SK-N-SH (cell line): Measurements from ENCODE around the gene CAMK4.

Experiments
- CHD2 ChIP-seq: fragments of 150-350 bp; IDR thresholded peaks from 2 replicates; pipeline ENCODE4 v1.6.1; 2018; ENCODE audit warnings: low read length; ENCODE audit not compliant: partially characterized antibody
- CTCF ChIP-seq: fragments of 200-600 bp; sonication (generic); IDR thresholded peaks from 2 replicates; pipeline ENCODE4 v1.6.1; 2017; ENCODE audit warnings: antibody characterized with exemption, mild to moderate bottlenecking, moderate library complexity
- EP300 ChIP-seq, 2 experiments: IDR thresholded peaks; 2 replicates each; pipeline versions ENCODE4 v1.4.0 to v1.6.1; 2012; ENCODE audit warnings: borderline replicate concordance in 1 of 2, low read depth in 1 of 2, low read length in 1 of 2
- EZH2phosphoT487 ChIP-seq: fragments of 200-600 bp; sonication (generic); IDR thresholded peaks from 2 replicates; pipeline ENCODE4 v1.6.1; 2017; ENCODE audit warnings: low read depth, mixed run types, mild to moderate bottlenecking, antibody characterized with exemption, moderate library complexity, borderline replicate concordance
- FOXM1 ChIP-seq: IDR thresholded peaks from 2 replicates; pipeline ENCODE4 v1.4.0; 2012; ENCODE audit warnings: low read depth, mild to moderate bottlenecking
- GATA2 ChIP-seq: sonication (generic); formaldehyde crosslinking; IDR thresholded peaks from 2 replicates; pipeline ENCODE4 v1.5.0; 2020; ENCODE audit warnings: mild to moderate bottlenecking, missing genetic modification reagents
- JUND ChIP-seq: IDR thresholded peaks from 2 replicates; pipeline ENCODE4 v1.4.0; 2012
- NFIC ChIP-seq: IDR thresholded peaks from 2 replicates; pipeline ENCODE4 v1.4.0; 2012; ENCODE audit warnings: borderline replicate concordance
- POLR2AphosphoS5 ChIP-seq: IDR thresholded peaks from 2 replicates; pipeline ENCODE4 v1.6.1; 2012; ENCODE audit warnings: low read depth, low read length
- SMC3 ChIP-seq: IDR thresholded peaks from 2 replicates; pipeline ENCODE4 v1.6.1; 2012; ENCODE audit warnings: low read depth, low read length, improper control_type of control experiment
- TCF12 ChIP-seq: IDR thresholded peaks from 2 replicates; pipeline ENCODE4 v1.4.0; 2012
- TF ChIP-seq, protein P1 (sequence below): fragments of 150-350 bp; IDR thresholded peaks from 2 replicates; pipeline ENCODE4 v1.6.1; 2017; ENCODE audit warnings: antibody characterized with exemption, low read length, low read depth, borderline replicate concordance
- TF ChIP-seq, protein P2 (sequence below): IDR thresholded peaks from 2 replicates; pipeline ENCODE4 v1.4.0; 2012; ENCODE audit warnings: low read depth

GRCh38 chr5:111261610-111262009, 37.4 kb downstream of the CAMK4 start:
- no peak for TF ChIP-seq CHD2
- TF ChIP-seq, protein P1, sequence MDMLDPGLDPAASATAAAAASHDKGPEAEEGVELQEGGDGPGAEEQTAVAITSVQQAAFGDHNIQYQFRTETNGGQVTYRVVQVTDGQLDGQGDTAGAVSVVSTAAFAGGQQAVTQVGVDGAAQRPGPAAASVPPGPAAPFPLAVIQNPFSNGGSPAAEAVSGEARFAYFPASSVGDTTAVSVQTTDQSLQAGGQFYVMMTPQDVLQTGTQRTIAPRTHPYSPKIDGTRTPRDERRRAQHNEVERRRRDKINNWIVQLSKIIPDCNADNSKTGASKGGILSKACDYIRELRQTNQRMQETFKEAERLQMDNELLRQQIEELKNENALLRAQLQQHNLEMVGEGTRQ: no peak
- no peak for TF ChIP-seq CTCF
- TF ChIP-seq EZH2phosphoT487: no peak
- TF ChIP-seq SMC3: no peak
- no peak for TF ChIP-seq POLR2AphosphoS5
- TF ChIP-seq FOXM1: no peak
- TF ChIP-seq, protein P2, sequence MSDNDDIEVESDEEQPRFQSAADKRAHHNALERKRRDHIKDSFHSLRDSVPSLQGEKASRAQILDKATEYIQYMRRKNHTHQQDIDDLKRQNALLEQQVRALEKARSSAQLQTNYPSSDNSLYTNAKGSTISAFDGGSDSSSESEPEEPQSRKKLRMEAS: no peak
- no peak for TF ChIP-seq TCF12
- no peak for TF ChIP-seq GATA2 (CRISPR knock-in tag)
- TF ChIP-seq NFIC: no peak
- TF ChIP-seq JUND: no peak
- TF ChIP-seq EP300 (IDR thresholded peaks at IDR 0.05; ENCODE audit: borderline replicate concordance in 1 of 2, low read depth in 1 of 2, low read length in 1 of 2): no peak
